ENCODE data around the gene CYB5R2.

Gene CYB5R2

DNA sequence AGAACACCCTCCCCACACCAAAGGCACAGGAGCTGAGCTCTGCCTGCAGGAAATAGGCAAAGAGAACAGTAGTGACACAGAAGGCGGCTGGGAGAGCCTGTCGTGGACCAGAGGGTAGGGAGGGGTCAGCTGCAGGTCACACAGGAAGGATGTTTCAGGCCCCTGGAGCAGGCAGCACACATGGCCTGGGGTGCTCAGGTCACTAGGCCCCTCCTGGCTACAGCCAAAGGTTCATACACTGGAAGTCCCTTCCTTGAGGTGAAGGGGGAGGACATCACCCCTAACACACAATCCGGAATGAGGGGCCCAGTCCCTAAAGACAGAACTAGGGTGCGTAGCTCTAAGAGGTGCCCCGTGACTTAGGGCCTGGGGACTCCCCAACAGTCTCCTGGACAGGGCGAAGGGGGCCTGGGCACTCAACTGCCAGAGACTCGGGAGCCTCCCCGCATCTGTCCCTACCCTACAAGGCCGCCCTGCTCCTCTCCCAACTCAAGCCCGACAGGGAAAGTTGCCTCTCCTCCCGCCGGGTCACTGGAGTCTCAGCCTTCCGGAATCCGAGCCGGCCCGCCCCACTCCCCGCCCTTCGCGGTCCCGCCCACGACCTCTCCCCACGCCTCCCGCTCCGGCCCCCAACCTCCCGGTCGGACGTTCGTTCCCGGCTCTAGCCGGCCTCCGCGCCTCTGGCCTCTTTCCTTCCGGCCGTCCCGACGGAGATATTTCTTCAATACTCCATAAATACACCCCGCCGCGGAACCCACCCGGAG lies at the start of gene CYB5R2:
Gene CYB5R2 (minus strand): TSS at position 541 of the 764 bp plus-strand sequence. CDS start 675 bp downstream, outside the sequence.
- TF ChIP-seq, protein P1, sequence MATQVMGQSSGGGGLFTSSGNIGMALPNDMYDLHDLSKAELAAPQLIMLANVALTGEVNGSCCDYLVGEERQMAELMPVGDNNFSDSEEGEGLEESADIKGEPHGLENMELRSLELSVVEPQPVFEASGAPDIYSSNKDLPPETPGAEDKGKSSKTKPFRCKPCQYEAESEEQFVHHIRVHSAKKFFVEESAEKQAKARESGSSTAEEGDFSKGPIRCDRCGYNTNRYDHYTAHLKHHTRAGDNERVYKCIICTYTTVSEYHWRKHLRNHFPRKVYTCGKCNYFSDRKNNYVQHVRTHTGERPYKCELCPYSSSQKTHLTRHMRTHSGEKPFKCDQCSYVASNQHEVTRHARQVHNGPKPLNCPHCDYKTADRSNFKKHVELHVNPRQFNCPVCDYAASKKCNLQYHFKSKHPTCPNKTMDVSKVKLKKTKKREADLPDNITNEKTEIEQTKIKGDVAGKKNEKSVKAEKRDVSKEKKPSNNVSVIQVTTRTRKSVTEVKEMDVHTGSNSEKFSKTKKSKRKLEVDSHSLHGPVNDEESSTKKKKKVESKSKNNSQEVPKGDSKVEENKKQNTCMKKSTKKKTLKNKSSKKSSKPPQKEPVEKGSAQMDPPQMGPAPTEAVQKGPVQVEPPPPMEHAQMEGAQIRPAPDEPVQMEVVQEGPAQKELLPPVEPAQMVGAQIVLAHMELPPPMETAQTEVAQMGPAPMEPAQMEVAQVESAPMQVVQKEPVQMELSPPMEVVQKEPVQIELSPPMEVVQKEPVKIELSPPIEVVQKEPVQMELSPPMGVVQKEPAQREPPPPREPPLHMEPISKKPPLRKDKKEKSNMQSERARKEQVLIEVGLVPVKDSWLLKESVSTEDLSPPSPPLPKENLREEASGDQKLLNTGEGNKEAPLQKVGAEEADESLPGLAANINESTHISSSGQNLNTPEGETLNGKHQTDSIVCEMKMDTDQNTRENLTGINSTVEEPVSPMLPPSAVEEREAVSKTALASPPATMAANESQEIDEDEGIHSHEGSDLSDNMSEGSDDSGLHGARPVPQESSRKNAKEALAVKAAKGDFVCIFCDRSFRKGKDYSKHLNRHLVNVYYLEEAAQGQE (IDR thresholded peaks at IDR 0.05; ENCODE audit: low read depth) = no peak
- TF ChIP-seq TEAD4 (IDR thresholded peaks at IDR 0.05) (0 out of 2 replicates have a peak, but pooled peaks have one; percentile 3), EP300 (IDR thresholded peaks at IDR 0.05; ENCODE audit: borderline replicate concordance) (no peak), FOXM1 (IDR thresholded peaks at IDR 0.05; ENCODE audit: borderline replicate concordance, low read depth) (no peak), ZBTB7A (IDR thresholded peaks at IDR 0.05; ENCODE audit: low read depth) (0 out of 2 replicates have a peak, but pooled peaks have one; percentile 50), CREB1 (IDR thresholded peaks at IDR 0.05; ENCODE audit: low read depth) (no peak), CEBPB (IDR thresholded peaks at IDR 0.05) (no peak), NFIC (IDR thresholded peaks at IDR 0.05) (no peak), EGR1 (IDR thresholded peaks at IDR 0.05) (0 out of 2 replicates have a peak, but pooled peaks have one; percentile 31), YY1 (IDR thresholded peaks at IDR 0.05; ENCODE audit: low read depth) (no peak), TCF12 (IDR thresholded peaks at IDR 0.05; ENCODE audit: low read depth) (no peak), RAD21 (IDR thresholded peaks at IDR 0.05; ENCODE audit: low read depth) (no peak), TAF1 (IDR thresholded peaks at IDR 0.05; ENCODE audit: low read depth) (no peak)
- TF ChIP-seq, protein P2, sequence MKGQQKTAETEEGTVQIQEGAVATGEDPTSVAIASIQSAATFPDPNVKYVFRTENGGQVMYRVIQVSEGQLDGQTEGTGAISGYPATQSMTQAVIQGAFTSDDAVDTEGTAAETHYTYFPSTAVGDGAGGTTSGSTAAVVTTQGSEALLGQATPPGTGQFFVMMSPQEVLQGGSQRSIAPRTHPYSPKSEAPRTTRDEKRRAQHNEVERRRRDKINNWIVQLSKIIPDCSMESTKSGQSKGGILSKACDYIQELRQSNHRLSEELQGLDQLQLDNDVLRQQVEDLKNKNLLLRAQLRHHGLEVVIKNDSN (IDR thresholded peaks at IDR 0.05) = no peak
- TF ChIP-seq, protein P3, sequence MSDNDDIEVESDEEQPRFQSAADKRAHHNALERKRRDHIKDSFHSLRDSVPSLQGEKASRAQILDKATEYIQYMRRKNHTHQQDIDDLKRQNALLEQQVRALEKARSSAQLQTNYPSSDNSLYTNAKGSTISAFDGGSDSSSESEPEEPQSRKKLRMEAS (IDR thresholded peaks at IDR 0.05) = no peak

DNA sequence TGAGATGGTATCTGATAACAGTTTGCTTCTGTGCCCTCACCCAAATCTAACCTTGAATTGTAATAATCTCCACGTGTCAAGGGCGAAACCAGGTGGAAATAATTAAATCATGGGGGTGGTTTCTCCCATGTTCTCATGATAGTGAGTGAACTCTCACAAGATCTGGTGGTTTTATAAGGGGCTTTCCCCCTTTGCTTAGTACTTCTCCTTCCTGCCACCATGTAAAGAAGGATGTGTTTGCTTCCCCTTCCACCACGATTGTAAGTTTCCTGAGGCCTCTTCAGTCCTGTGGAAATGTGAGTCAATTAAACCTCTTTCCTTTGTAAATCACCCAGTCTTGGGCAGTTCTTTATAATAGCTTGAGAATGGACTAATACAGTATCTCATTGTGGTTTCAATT lies 41.5 kb upstream of the CYB5R2 start:
- TF ChIP-seq EGR1 (IDR thresholded peaks at IDR 0.05) = no peak
- TF ChIP-seq FOXM1 (IDR thresholded peaks at IDR 0.05; ENCODE audit: borderline replicate concordance, low read depth) = no peak
- no peak for TF ChIP-seq EP300 (IDR thresholded peaks at IDR 0.05; ENCODE audit: borderline replicate concordance)
- no peak for TF ChIP-seq TEAD4 (IDR thresholded peaks at IDR 0.05)
- no peak for TF ChIP-seq CREB1 (IDR thresholded peaks at IDR 0.05; ENCODE audit: low read depth)
- TF ChIP-seq, protein P1 (IDR thresholded peaks at IDR 0.05; ENCODE audit: low read depth) = no peak
- TF ChIP-seq, protein P2 (IDR thresholded peaks at IDR 0.05) = no peak

- TF ChIP-seq RAD21 (IDR thresholded peaks at IDR 0.05; ENCODE audit: low read depth) = no peak
- TF ChIP-seq EP300 (IDR thresholded peaks at IDR 0.05; ENCODE audit: borderline replicate concordance) = no peak
- TF ChIP-seq NFIC (IDR thresholded peaks at IDR 0.05) = no peak
- TF ChIP-seq, protein P2 (IDR thresholded peaks at IDR 0.05) = no peak
- no peak for TF ChIP-seq ZBTB7A (IDR thresholded peaks at IDR 0.05; ENCODE audit: low read depth)
- no peak for TF ChIP-seq TEAD4 (IDR thresholded peaks at IDR 0.05)
- no peak for TF ChIP-seq YY1 (IDR thresholded peaks at IDR 0.05; ENCODE audit: low read depth)
- no peak for TF ChIP-seq TCF12 (IDR thresholded peaks at IDR 0.05; ENCODE audit: low read depth)
- no peak for TF ChIP-seq CREB1 (IDR thresholded peaks at IDR 0.05; ENCODE audit: low read depth)
- TF ChIP-seq EGR1 (IDR thresholded peaks at IDR 0.05) = no peak
- no peak for TF ChIP-seq CEBPB (IDR thresholded peaks at IDR 0.05)
Observed at GRCh38 chr11:7706377-7706776, 33.1 kb upstream of the CYB5R2 start, which contains the start of gene OVCH2. TSS of gene OVCH2 (minus strand) at chr11:7706477. CDS start at chr11:7706394, 83 bp downstream.

- TF ChIP-seq CREB1 (IDR thresholded peaks at IDR 0.05; ENCODE audit: low read depth) (no peak), FOXM1 (IDR thresholded peaks at IDR 0.05; ENCODE audit: borderline replicate concordance, low read depth) (no peak), EP300 (IDR thresholded peaks at IDR 0.05; ENCODE audit: borderline replicate concordance) (no peak), EGR1 (IDR thresholded peaks at IDR 0.05) (no peak), RAD21 (IDR thresholded peaks at IDR 0.05; ENCODE audit: low read depth) (no peak), YY1 (IDR thresholded peaks at IDR 0.05; ENCODE audit: low read depth) (no peak), CEBPB (IDR thresholded peaks at IDR 0.05) (no peak)
- TF ChIP-seq, protein P3 (IDR thresholded peaks at IDR 0.05) = no peak
- TF ChIP-seq, protein P2 (IDR thresholded peaks at IDR 0.05) = no peak
Observed at GRCh38 chr11:7703740-7704139, 30.4 kb upstream of the CYB5R2 start.
